NOMO-1 treated with DMSO at 0.1 percent for 48 hours (cell line): Measurements from ENCODE around the gene FRMD4A.
"Not testable (repeated sequence)": the region's sequence is repeated elsewhere in the genome, so short reads cannot be mapped to it uniquely, and the experiment has no call there.

Source experiments
- DNase-seq: peaks from one replicate; lab custom pipeline; 2025; ENCODE audit not compliant: unreplicated experiment; lab: John Stamatoyannopoulos, UW

The FRMD4A gene

DNA sequence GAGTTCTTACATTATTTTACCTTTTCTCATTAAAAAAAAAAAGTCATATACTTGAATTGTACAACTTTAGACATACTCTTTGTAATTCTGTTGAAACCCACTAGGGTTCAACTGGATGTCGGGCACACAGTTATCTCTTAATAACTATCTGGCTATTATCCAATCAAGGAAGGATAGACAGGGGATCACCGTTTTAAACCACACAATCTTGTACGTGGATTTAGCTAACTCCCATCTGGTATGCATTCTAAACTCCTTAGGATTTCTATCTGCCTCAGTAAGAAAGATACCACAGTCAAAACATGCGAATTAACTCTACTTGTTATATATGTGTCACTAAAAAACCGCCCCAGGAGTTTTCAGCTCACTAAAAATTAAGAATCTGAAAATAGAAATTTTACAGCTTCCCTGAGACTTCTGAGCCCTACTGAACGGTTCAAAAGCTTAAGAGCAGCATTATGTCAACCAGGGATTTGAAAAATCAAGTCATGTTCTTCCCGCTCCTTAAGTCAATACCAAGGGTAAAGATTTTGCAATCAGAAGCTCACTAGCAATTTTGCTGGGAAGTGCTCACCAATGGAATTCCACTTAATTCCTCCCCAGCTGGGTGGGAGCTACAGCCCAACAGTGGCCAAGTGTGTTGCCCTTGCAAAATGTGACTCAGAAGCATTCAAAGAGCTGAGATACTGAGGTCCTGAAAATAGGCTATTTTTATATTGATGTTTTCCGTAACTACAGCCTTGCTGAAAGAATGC lies 267.0 kb downstream of the FRMD4A start:
- no peak for DNase-seq

- DNase-seq = peak; percentile 72
Measured at GRCh38 chr10:14062528-14063260, 268.0 kb downstream of the FRMD4A start.

DNA sequence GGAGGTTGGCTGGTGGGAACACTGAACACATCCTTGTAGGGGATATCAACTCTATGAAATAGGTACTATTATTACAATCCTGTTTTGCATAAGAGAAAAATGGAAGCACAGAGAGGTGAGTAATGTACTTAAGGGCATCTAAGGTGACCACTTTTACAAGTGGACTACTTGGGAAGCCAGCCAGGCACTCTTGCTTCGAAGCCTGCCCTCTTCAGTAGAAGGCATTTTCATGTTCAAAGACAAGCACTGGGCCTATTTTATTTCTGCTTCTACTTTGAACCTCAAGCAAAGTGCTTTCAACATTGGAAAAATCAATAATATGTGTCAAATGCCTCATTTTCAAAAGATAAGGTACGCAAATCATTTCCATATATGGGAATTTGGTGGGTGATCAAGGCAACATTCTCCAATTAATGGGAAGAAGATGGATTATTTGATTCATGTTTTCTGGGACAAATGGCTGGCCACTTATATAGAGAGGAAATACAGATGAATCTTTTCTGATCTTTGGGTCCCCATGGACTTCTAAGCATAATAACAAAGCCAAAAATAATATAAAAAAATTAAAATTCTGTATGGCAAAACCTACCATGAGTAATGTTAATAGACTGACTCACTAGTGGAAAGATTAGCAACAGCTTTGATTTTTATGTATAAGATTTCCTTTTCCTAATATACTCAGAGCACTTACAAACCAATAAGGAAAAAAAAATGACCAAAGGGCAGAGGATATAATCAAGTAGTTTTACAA lies 270.2 kb downstream of the FRMD4A start:
- no peak for DNase-seq

DNA sequence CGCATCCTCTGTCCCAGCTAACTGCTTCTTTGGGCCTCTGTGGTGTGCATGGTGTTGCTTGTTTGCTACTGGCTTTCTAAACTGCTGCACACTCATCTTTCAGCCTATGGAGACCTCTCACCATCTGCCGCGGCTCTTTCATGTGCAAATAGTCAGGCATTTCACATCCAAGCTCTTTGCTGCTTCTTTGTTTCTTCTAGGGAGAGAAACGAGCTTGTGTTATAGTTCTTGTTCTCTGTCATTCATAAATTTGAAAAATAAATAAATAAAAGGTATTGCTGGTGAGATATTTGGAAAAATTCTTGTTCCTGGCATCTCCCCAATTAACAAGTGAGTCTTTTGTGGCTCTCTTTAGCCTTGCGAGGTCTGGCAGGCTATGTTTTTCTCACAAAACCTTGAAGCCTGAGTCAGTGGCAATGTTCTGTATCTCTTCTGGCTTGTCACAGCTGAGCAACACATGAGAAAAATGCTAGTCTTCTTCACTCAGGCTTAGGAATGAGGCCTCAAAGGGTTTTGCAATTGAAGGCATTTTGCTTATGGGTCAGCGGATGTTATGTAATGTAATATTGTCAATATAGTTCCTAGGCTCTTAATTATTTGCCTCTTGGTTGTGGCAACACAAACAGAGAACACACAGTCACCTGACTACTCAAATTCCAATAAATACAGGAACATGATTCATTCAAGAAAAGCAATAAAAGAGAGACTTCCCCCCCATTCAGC lies 274.0 kb downstream of the FRMD4A start:
- peak; percentile 72 for DNase-seq

DNA sequence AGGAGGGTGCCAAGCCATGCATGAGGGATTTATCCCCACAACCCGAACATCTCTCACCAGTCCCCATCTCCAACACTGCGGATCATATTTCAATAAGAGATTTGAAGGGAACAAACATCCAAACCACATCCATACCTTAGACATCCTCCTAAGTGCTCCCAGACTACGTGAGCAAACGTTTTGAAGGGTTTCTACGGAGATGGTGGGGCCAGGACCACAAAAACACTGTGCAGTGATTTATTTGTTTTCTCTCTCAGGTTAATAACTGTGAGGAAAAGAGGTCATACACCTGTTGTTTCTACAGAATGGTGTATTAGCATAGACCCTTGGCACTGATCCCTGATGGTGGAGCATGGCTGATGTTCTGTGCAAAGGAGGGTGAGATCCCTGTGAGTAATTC lies 277.8 kb downstream of the FRMD4A start:
- no peak for DNase-seq

GRCh38 chr10:14050598-14050997 lies 280.1 kb downstream of the FRMD4A start:
- no peak for DNase-seq

DNA sequence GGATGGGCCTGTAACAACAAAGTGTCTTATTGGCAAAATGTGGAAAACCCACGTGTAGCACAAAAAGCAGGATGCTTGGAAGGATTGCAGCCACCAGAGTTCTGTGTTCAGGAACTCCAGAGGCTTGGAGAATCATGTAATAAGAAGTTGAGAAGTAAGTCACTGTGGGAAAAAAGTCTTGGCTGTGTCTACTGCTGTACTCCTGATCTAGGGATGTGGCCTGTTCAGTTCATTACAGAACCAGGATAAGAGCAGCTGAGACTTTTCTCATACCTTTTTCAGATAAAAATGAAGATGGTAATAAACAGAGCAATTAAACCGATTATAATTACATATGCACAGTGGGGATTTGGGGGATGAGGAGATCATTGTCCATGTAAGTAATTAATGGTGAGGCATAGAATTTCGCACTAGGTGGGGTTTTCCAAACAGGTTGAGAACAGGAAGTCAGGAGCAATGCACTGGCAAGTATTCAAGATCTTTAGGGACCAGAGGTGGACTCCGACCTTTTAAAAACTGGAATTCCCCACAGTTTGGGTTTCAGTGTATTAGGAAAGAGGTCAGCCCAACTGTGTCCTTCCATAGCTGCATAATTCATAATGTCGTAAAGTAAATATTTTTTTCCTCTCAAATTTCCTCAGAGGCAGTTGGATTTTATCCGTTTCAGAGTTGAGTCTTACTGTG lies 281.7 kb downstream of the FRMD4A start:
- DNase-seq = no peak

GRCh38 chr10:14047431-14047830 lies 283.3 kb downstream of the FRMD4A start:
- DNase-seq = no peak

DNA sequence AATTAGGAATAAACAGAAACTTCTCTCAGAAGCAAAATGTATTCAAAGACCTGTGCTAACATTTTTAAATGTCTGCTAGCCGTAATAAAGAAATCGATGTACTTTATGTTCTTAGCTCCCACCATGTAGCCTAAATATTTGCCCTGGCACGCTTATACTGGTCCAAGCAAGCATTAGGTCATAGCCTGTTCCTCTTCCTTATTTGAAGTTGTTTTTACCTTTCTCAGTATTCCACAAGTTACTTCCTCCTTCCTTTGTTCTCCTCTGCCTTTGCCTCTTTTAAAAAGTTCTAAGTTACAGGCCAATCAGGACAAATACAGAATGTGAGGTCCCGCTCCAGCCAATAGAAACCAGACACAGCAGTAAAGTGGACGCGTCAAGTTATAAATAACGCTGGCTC lies 288.7 kb downstream of the FRMD4A start:
- DNase-seq = not testable (repeated sequence)

GRCh38 chr10:14040787-14041631 lies 289.7 kb downstream of the FRMD4A start:
- DNase-seq = peak; percentile 46

DNA sequence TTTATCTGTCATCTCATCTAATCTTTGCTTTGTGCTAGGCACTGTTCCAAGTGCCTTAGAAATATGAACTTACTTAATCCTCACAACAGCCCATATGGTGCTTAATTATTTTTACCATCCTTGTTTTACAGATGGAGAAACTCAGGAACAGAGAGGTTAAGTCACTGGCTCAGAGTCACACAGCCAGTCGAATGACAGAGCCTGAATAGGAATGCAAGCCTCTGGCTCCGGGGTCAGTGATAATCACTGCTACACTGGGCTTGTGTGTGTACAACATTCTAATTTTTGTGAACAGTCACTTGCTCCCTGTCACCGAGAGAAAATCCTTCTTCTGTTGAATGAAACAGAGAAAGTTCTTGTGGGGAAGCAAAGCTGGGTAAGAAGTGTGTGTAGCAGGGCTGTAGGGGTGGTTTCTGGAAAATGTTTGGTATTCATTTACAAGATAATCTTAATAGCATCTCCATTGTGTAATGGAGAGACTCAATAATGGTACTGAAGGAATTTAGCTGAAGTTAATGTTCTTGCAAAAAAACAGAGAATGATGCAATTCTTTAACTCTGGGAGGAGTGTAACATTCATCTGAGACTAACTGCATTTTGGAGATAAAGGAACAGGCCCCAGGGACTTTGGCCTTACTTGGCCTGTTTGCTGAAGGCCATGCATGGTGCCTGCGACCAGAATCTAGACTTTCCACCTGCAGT lies 290.6 kb downstream of the FRMD4A start:
- DNase-seq = no peak

DNA sequence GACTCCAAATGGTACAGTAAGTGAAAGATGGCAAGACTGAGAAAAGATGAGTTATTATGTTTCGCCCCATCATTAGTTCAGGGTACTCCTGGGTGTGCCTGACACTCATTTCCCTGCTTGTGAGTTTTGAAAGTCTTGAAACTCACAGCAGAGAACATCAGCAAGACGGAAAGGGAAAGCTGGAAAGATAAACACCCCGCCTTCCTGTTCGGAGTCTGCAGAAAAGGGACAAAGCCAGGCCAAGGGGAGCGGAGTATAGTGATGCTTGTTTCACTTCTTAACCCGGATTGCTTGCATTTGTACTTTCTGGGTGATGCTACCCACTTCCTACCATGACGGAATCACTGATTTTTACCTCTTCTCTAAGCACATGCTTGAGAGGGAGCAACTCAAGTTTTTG lies 294.5 kb downstream of the FRMD4A start:
- no peak for DNase-seq

DNA sequence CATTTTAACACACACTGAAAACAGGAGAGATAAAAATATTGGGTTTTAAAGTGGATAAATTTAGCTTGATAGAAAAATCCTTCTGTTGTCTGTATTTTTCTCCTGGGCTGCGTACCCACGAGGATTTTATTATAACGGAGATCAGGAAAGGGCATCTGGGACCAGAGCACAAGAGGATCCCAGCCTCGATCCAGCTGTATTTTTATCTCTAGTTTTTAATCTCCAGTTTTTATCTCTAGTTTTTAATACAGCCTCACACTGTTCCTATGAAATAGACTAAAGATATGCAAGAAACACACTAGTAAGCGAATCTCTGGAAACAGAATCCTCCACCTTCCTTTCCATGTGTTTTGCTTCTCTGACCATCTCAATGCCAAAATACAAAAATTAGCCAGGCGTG lies 295.2 kb downstream of the FRMD4A start:
- DNase-seq = no peak

- DNase-seq = no peak
Measured at GRCh38 chr10:14032406-14032998, 298.2 kb downstream of the FRMD4A start.

GRCh38 chr10:14026325-14026724 lies 304.4 kb downstream of the FRMD4A start:
- no peak for DNase-seq

DNA sequence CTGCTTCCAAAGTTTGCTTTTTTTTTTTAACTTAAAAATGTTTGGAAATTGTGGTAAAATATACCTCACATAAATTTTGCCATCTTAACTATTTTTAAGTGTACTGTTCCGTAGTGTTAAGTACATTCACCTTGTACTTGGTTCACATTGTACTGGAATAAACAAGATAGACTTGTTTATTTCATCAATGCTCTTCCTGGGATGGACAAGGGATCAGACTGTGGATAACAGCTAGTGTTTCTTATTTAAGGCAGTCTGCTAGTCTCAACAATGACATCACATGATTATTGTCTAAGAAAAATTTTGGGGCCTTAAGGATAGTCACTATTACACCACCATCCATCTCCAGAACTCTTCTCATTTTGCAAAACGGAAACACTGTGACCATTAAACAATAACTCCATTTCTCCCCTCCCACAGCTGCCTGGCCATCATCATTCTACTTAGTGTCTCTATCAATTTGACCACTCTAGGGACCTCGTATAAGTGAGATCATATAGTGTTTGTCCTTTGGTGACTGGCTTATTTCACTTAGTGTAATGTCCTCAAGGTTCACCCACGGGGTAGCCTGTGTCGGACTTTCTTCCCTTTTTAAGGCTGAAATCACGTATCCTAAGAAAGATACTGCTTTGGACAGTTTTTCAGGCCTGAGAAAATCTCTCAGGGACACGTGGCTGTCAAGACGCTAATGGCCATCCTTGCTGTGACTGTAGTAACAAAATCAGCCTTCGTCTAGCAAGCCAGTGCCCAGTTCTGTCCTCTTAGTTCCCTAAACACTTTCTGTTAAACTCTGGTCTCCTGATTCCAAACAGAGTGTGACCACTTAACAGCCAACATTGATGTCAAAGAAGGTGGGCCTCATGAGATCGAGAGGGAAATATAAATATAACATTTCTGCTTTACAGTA lies 305.2 kb downstream of the FRMD4A start:
- no peak for DNase-seq

- peak; percentile 35 for DNase-seq
Measured at GRCh38 chr10:14024329-14025202, 306.2 kb downstream of the FRMD4A start.
